Esophagus muscularis mucosa (tissue), 4 donors: ENCODE results near the gene KANSL1. TPM values are rescaled to one million over a fixed set of nuclear protein-coding genes. Genes with fewer than 3 reads are reported as not detected.

Experiments
- DNase-seq: peaks from one replicate; pipeline ENCODE4 v3.0.0-alpha.2; 2017; ENCODE audit errors: extremely low spot score
- H3K27ac ChIP-seq, 4 donors: fragments of 200-600 bp; sonication (generic); replicated peaks in 1 of 4; 1 replicate in 3 of 4; 2 replicates in 1 of 4; pipeline ENCODE4 v1.5.1; 2016 to 2019; ENCODE audit warnings: mild to moderate bottlenecking in 1 of 4
- H3K27me3 ChIP-seq, 4 donors: fragments of 200-600 bp; sonication (generic); one replicate each; pipeline versions ENCODE4 v1.5.1 to v1.6.0; 2016 to 2019
- H3K36me3 ChIP-seq, 4 donors: fragments of 200-600 bp; sonication (generic); one replicate each; pipeline ENCODE4 v1.5.1; 2016 to 2019
- H3K4me1 ChIP-seq, 4 donors: fragments of 200-600 bp; sonication (generic); one replicate each; pipeline ENCODE4 v1.5.1; 2016 to 2019
- H3K4me3 ChIP-seq, 4 donors: fragments of 200-600 bp; sonication (generic); 1 replicate in 2 of 4; 2 replicates in 2 of 4; pipeline ENCODE4 v1.5.1; 2016 to 2019; ENCODE audit warnings: mild to moderate bottlenecking in 4 of 4, moderate library complexity in 1 of 4
- H3K9me3 ChIP-seq, 4 donors: fragments of 200-600 bp; sonication (generic); 1 replicate in 3 of 4; 2 replicates in 1 of 4; pipeline ENCODE4 v1.5.1; 2016 to 2019
- EP300 ChIP-seq: sonication (generic); formaldehyde crosslinking; IDR thresholded peaks from one replicate; pipeline ENCODE4 v1.6.1; 2017; ENCODE audit warnings: antibody characterized with exemption
- POLR2A ChIP-seq: fragments of 450-650 bp; IDR thresholded peaks from one replicate; pipeline ENCODE4 v1.6.1; 2017; ENCODE audit warnings: antibody characterized with exemption, moderate library complexity, mild to moderate bottlenecking, low read depth
- POLR2AphosphoS5 ChIP-seq, 2 donors: sonication (generic); formaldehyde crosslinking; IDR thresholded peaks; one replicate each; pipeline ENCODE4 v1.6.1; 2017; ENCODE audit warnings: antibody characterized with exemption in 2 of 2
- WGBS: methylation state at CpG from one replicate; pipeline ENCODE4 v1.1.5; 2018; 5-methylcytosine and 5-hydroxymethylcytosine counted together
- intact Hi-C: fragments of 100-400 bp; cut with DNase I; formaldehyde crosslinking; loops from one replicate; pipeline ENCODE4 v1.15.1; 2023
- total RNA-seq, 4 donors: library from RNA; depleted of rRNA; stranded (reverse); fragments of >200 nt; gene quantifications; one replicate each; pipeline versions ENCODE4 v1.1.0 to v1.2.1, GENCODE V29; 2016
- TF ChIP-seq, protein P1 (sequence below), 3 experiments: fragments of 200-600 bp in 2 of 3; fragments of 450-650 bp in 1 of 3; sonication (generic) in 2 of 3; IDR thresholded peaks; one replicate each; pipeline ENCODE4 v1.5.1; 2017 to 2019; ENCODE audit warnings: antibody characterized with exemption in 3 of 3, mild to moderate bottlenecking in 2 of 3, moderate library complexity in 1 of 3

The KANSL1 gene
- total RNA-seq, 4 donors from 2014 or later: 55.0 to 124 (median 70.0) TPM

DNA sequence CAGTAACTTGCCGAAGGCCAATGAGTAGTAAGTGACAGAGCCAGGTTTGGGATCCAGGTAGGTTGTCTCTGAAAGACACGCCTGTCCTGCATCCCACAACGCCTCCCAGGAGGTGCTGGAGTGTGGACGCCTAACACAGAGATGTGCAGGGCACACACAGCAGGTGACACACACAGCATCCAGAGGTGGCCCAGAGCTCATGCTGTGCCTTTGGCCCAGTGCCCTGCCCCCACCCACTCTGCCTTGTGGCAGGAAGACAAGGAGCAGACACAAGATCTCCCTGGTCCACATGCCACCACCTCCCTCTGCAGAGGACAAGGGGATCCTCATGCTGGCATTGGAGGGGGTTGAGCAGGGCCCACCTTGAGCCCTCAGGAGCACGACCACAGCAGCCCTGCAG is 208.9 kb downstream of the KANSL1 start:
- Histone ChIP-seq H3K9me3 (no peaks in the 10 kb centered on the region), H3K4me1 (no peaks in the 10 kb centered on the region), H3K27ac (no peak overlapping the region), H3K4me3 (no peak overlapping the region), H3K36me3 (peaks cover 0 to 15% (median 2%) of the 10 kb centered on the region in 4 donors), H3K27me3 (no peaks in the 10 kb centered on the region)
- intact Hi-C loops: no loop called here
- WGBS: 90% methylated on average over 4 of the region's 5 CpGs
- DNase-seq: no peak
- TF ChIP-seq, protein P1, sequence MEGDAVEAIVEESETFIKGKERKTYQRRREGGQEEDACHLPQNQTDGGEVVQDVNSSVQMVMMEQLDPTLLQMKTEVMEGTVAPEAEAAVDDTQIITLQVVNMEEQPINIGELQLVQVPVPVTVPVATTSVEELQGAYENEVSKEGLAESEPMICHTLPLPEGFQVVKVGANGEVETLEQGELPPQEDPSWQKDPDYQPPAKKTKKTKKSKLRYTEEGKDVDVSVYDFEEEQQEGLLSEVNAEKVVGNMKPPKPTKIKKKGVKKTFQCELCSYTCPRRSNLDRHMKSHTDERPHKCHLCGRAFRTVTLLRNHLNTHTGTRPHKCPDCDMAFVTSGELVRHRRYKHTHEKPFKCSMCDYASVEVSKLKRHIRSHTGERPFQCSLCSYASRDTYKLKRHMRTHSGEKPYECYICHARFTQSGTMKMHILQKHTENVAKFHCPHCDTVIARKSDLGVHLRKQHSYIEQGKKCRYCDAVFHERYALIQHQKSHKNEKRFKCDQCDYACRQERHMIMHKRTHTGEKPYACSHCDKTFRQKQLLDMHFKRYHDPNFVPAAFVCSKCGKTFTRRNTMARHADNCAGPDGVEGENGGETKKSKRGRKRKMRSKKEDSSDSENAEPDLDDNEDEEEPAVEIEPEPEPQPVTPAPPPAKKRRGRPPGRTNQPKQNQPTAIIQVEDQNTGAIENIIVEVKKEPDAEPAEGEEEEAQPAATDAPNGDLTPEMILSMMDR (IDR thresholded peaks at IDR 0.05): no peak
- TF ChIP-seq EP300 (no peak), POLR2A (no peak), POLR2AphosphoS5 (IDR thresholded peaks at IDR 0.05) (no peak)

DNA sequence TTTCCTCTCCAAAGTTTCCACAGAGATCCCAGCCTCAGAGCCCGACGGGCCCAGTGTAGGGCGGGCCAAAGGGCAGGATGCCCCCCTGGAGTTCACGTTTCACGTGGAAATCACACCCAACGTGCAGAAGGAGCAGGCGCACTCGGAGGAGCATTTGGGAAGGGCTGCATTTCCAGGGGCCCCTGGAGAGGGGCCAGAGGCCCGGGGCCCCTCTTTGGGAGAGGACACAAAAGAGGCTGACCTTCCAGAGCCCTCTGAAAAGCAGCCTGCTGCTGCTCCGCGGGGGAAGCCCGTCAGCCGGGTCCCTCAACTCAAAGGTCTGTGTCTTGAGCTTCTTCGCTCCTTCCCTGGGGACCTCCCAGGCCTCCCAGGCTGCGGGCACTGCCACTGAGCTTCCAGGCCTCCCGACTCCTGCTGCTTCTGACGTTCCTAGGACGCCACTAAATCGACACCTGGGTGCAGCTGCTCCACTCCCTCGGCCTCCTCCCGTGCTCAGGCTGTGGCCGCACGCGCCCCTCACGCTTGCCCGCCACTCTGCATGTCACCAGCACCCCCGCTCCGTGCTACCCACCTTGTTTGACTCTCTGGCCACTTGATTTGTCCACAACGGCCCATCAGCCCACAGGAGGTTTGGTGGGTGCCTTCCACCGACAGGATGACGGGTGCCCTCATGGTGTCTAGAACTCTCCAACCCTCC is 209.5 kb downstream of the KANSL1 start:
- no peak for DNase-seq
- intact Hi-C loops: no loop called here
- no peaks in the 10 kb centered on the region for H3K9me3 ChIP-seq
- no peaks in the 10 kb centered on the region for H3K27me3 ChIP-seq
- H3K27ac ChIP-seq: no peak overlapping the region
- H3K4me1 ChIP-seq: no peaks in the 10 kb centered on the region
- 75% methylated on average over 29 of the region's 31 CpGs for WGBS
- H3K4me3 ChIP-seq: no peak overlapping the region
- no peak for TF ChIP-seq EP300
- TF ChIP-seq POLR2AphosphoS5 (IDR thresholded peaks at IDR 0.05): no peak
- TF ChIP-seq, protein P1 (IDR thresholded peaks at IDR 0.05): no peak
- TF ChIP-seq POLR2A: no peak
- H3K36me3 ChIP-seq: peaks cover 0 to 15% (median 2%) of the 10 kb centered on the region in 4 donors

DNA sequence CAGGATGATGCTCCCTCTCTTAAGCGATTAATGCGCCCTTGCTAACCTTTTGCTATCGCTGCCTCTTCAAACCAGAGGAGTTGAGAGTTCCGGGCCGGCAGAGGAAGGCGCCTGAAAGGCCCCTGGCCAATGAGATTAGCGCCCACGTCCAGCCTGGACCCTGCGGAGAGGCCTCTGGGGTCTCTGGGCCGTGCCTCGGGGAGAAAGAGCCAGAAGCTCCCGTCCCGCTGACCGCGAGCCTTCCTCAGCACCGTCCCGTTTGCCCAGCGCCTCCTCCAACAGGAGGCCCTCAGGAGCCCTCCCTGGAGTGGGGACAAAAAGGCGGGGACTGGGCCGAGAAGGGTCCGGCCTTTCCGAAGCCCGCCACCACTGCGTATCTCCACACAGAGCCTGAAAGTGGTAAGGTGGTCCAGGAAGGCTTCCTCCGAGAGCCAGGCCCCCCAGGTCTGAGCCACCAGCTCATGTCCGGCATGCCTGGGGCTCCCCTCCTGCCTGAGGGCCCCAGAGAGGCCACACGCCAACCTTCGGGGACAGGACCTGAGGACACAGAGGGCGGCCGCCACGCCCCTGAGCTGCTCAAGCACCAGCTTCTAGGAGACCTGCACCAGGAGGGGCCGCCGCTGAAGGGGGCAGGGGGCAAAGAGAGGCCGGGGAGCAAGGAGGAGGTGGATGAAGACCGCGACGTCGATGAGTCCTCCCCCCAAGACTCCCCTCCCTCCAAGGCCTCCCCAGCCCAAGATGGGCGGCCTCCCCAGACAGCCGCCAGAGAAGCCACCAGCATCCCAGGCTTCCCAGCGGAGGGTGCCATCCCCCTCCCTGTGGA is 210.2 kb downstream of the KANSL1 start:
- H3K27me3 ChIP-seq: no peaks in the 10 kb centered on the region
- no peak for TF ChIP-seq POLR2A
- no peak for TF ChIP-seq EP300
- TF ChIP-seq POLR2AphosphoS5 (IDR thresholded peaks at IDR 0.05): no peak
- TF ChIP-seq, protein P1 (IDR thresholded peaks at IDR 0.05): no peak
- intact Hi-C loops: no loop called here
- peaks cover 0 to 15% (median 2%) of the 10 kb centered on the region in 4 donors for H3K36me3 ChIP-seq
- H3K27ac ChIP-seq: no peak overlapping the region
- no peaks in the 10 kb centered on the region for H3K9me3 ChIP-seq
- DNase-seq: no peak
- no peaks in the 10 kb centered on the region for H3K4me1 ChIP-seq
- H3K4me3 ChIP-seq: no peak overlapping the region
- 89% methylated on average over 22 of the region's 41 CpGs for WGBS

DNA sequence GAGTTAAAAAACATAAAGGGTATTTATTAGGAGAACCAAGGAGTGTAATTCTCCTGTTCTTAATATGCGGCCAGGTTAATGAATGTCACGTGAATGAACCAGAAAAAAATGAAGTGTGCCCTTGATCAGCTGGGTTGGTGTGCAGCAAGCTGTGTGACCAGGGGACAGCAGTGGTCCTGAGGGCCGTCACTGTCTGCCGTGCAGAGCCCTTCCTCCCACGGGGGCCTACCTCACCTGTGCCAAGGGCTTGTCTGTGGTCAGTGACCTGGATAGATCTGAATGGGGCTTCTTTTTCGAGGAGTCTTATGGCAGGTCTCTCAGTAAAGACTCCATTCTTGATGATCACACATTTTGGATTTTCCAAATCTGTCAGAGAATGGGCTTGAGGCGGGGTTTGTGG is 211.9 kb downstream of the KANSL1 start:
- H3K27me3 ChIP-seq: no peaks in the 10 kb centered on the region
- H3K27ac ChIP-seq: no peak overlapping the region
- no peak overlapping the region for H3K4me3 ChIP-seq
- H3K4me1 ChIP-seq: no peaks in the 10 kb centered on the region
- intact Hi-C loops: no loop called here
- WGBS: 93% methylated on average over 7 of the region's 7 CpGs
- no peak for TF ChIP-seq POLR2AphosphoS5 (IDR thresholded peaks at IDR 0.05)
- TF ChIP-seq POLR2A: no peak
- TF ChIP-seq EP300: no peak
- DNase-seq: no peak
- peaks cover 0 to 15% (median 2%) of the 10 kb centered on the region in 4 donors for H3K36me3 ChIP-seq
- no peaks in the 10 kb centered on the region for H3K9me3 ChIP-seq

DNA sequence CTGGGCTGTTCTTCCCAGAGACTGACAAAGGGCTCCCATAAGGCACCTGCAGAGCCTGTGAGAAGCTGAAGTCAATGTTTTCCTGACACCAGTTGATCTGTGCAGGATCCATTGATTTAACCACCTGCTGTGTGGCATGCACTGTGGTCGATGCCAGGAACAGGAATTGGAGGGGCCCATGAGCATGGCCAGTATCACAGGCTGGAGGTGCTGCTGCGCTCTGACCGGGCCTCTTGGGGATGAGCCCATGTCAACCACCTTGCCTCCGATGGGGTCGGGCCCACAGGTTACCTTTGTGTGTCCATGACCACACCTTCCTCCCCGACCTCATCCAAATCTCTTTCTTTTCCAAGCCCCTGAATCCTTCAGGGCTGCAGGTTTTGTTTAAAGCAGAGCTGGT is 212.4 kb downstream of the KANSL1 start:
- no peaks in the 10 kb centered on the region for H3K27me3 ChIP-seq
- 91% methylated on average over 5 of the region's 6 CpGs for WGBS
- H3K4me3 ChIP-seq: no peak overlapping the region
- no peak overlapping the region for H3K27ac ChIP-seq
- H3K4me1 ChIP-seq: peaks cover 0 to 2% (median 0%) of the 10 kb centered on the region in 4 donors
- H3K36me3 ChIP-seq: peaks cover 0 to 15% (median 2%) of the 10 kb centered on the region in 4 donors
- H3K9me3 ChIP-seq: no peaks in the 10 kb centered on the region
- DNase-seq: no peak
- TF ChIP-seq, protein P1 (IDR thresholded peaks at IDR 0.05): no peak
- TF ChIP-seq EP300: no peak
- TF ChIP-seq POLR2AphosphoS5 (IDR thresholded peaks at IDR 0.05): no peak
- no peak for TF ChIP-seq POLR2A
- intact Hi-C loops: no loop called here
